HG03520 (cell line): ENCODE results near the gene PFKFB3.
A peak's percentile ranks its signal among the peaks of the same experiment; 100 is the strongest.
"Not testable (repeated sequence)": the region's sequence is repeated elsewhere in the genome, so short reads cannot be mapped to it uniquely, and the experiment has no call there.

ENCODE experiments used
- ATAC-seq: cut with Tn5 transposase; IDR thresholded peaks from one replicate; pipeline ENCODE4 v1.9.1; 2021; ENCODE audit warnings: mild to moderate bottlenecking, moderate library complexity; ENCODE audit not compliant: unreplicated experiment

Gene PFKFB3

DNA sequence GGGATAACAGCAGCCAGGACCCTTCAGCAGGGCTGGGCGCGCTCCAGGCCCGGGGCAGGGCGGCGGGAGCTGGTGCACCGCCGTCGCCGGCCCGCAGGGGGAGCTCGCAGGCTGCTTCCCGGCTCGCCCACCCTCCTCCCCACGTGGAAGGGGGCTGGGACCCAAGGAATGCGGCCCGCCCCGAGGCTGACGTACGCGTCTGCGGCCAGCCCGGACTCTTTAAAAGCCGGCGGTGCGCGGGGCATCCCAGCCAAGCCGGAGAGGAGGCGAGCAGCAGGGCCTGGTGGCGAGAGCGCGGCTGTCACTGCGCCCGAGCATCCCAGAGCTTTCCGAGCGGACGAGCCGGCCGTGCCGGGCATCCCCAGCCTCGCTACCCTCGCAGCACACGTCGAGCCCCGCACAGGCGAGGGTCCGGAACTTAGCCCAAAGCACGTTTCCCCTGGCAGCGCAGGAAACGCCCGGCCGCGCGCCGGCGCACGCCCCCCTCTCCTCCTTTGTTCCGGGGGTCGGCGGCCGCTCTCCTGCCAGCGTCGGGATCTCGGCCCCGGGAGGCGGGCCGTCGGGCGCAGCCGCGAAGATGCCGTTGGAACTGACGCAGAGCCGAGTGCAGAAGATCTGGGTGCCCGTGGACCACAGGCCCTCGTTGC, at the start of gene PFKFB3:
PFKFB3 (plus strand) TSS at position 249 of the 647 bp plus-strand sequence; CDS start at position 578, 329 bp downstream.
- peak; percentile 72 for ATAC-seq

DNA sequence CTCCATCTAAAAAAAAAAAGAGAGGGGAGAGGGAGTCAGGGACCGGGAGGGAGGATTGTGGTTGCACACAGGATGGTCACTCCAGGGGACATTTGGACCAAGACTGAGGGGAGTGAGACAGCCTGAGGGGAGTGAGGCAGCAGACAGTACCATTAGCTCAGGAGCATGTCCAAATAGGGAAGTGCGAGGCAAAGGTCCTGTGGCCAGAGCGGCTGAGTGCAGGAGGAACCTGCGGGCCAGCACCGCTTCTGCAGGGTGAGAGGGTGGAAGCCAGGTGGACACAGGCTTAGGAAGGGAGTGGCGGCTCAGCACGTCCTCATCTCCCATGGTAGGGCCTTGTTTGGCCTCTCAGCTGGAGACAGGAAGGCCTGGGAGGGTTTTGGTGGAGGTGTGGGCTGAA, 48.9 kb upstream of the PFKFB3 start:
- no peak for ATAC-seq

DNA sequence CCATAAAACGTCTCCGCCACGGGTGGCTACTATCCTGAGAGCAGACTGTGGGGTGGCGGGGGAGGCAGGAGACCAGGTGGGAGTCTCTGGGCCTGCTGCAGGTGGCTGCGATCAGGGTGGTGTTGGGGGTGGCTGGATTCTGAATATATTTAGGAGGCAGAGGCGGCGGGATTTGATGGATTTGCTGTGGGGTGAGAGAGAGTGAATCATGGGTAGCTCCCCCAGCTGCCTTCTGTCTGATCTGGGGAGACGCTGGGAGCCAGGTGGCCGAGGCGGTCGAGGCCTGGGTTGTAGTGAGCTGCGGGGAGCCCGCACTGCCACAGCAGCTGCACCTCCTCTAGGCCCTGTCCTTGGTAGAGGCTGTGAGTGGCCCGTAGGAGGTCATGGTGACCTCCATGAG, 48.2 kb upstream of the PFKFB3 start:
- ATAC-seq: no peak

DNA sequence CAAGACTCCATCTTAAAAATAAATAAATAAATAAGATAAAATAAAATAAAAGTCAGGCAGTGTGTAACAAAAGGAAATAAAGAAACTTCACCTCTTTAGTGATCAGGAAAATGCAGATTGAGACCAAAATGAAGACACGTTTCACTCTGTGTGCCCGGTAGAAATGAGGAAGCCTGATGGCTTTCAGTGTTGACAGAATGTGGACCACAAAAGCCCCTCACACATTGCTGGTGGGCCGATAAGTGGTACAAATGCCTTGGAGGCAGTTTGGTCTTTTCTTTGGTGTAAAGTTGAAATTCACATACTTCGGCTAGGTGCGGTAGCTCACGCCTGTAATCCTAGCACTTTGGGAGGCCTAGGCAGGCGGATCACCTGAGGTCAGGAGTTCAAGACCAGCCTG, 44.5 kb upstream of the PFKFB3 start:
- no peak for ATAC-seq

DNA sequence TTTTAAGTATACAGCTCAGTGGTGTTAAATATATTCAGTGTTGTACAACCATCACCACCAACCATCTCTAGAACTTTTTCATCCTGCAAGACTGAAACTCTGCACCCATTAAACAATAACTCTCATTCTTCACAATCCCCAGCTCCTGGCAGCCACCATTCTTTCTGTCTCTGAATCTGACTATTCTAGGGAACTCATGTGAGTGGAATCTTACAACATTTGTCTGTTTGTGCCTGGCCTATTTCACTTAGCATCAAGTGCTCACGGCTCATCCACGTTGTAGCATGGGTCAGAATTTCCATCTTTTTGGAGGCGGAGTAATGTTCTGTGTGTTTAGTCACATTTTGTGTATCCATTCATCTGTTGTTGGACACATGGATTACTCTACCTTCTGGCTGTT, 40.8 kb upstream of the PFKFB3 start:
- ATAC-seq: no peak

DNA sequence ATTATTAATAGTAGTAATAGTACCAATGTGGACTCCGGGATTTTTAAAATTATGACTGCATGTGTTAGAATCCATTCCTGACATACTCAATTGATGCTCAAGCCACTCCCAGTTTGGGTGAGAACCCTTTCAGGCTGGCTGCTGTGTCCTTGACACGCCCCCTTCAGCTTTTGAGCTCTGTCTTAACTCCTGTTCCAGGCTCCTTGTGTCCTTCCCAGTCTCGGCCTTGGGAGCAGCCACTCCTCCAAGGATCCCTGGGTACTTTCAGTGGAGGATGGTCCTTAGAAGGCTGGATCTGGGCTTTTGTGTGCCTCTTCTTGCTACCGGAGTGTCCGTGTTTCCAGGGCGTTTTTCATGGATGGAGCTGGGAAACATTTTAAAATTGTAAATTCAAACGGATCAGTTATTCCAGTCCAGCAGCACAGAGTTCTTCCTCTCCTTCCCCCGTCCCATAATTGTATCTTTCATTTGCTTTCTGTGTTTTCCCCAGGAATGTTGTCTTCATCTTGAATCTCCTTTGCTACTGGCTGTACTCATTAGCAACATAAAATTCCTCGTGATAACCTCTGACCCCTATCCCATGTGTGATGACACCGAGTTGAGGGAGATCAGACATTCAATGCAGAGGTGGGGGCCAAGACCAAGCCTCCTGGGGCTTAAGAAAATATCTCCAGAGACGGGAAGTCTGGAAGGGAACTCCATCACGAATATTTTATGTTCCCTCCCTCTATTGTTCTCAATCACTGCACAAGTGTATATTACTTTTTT, 40.0 kb upstream of the PFKFB3 start:
- ATAC-seq: no peak

DNA sequence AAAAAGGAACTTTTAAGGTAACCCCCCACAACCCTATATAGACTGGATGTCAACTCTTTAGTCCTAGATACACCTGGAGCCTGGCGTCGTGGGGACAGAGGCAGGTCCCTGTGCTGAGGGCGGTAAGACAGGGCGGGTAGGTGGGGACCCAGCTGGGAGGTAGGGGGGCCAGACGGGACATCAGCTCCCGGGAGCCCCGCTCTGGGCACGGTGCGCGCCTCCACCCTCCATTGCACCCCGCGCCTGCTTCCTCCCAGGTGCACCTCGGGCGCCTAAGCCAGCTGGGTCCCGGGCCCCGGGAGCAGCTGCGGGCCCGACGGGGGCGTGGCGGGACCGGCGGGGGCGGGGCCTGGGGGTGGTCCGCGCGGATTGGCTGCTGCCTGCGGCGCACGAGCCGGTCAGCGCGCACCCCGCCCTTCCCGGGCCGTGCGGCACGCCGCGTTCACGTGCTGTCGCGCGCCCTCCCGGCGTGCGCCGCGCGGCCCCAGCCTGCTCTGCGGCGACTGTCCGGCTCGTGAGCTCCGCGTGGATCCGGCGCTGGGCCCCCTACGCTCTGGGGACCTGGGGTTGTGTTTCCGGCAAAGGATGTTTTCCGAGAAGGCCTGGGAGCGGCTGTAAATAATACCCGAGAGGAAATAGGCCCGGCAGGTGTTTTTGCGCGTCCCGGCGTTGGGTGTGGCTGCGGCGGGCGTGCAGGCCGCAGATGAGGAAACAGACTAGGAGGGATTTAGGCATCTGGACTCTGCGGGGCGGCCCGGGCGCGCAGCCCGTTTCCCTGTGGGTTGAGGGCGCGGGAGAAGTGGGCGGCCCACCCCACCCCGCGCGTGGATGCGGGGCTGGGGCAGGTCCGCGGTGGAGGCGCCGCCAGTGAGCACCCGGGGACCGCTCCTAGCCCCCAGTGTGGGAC, 39.1 kb upstream of the PFKFB3 start:
- peak; percentile 95 for ATAC-seq

DNA sequence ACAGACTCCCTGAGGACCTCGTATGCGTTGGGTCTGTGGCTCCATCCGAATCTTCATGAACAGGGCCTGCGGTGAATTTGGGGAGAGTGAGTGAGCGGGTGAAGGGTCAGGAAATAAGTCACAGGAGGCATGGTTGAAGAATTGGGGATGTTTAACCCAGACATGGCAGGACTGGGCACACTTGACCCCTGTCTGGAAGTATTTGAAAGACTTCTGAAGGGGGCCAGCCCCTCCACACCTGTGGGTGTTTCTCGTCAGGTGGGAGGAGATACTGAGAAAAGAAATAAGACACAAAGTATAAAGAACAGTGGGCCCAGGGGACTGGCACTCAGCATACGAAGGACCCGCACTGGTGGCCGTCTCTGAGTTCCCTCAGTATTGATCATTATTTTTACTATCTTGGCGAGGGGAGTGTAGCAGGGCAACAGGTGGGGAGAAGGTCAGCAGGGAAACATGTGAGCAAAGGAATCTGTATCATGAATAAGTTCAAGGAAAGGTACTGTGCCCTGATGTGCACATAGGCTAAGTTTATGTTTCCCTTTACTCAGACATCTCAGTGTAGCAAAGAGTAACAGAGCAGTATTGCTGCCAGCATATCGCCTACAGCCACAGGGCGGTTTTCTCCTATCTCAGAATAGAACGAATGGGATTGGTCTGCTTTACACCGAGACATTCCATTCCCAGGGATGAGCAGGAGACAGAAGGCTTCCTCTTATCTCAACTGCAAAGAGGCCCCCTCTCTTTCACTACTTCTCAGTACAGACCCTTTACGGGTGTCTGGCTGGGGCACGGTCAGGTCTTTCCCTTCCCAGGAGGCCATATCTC, 38.2 kb upstream of the PFKFB3 start:
- ATAC-seq: no peak

DNA sequence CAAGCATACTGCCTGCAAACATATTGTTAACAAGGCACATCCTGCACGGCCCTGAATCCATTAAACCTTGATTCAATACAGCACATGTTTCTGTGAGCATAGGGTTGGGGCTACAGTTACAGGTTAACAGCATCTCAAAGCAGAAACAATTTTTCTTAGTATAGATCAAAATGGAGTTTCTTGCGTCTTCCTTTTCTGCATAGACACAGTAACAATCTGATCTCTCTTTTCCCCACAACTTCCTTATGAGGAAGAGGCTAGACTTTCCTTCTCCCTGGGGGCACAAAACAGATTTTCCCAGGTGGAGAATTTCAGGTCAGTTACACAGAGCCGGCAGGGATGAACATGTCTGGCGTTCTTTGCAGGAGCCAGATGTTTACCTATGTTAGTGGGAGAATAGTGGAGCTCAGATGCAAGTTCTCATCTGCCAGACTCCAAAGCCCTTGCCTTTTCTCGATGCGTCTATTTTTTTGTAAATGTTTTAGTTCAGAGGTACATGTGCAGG, 37.5 kb upstream of the PFKFB3 start:
- ATAC-seq: no peak

DNA sequence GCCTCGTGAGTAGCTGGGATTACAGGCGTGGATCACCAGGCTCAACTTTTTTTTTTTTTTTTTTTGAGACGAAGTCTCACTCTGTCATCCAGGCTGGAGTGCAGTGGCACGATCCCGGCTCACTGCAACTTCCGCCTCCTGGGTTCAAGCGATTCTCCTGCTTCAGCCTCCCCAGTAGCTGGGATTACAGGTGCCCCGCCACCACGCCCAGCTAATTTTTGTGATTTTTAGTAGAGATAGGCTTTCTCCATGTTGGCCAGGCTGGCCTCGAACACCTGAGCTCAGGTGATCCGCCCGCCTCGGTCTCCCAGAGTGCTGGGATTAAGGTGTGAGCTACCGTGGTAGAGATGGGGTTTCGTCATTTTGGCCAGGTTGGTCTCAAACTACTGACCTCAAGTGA, 36.8 kb upstream of the PFKFB3 start:
- not testable (repeated sequence) for ATAC-seq

DNA sequence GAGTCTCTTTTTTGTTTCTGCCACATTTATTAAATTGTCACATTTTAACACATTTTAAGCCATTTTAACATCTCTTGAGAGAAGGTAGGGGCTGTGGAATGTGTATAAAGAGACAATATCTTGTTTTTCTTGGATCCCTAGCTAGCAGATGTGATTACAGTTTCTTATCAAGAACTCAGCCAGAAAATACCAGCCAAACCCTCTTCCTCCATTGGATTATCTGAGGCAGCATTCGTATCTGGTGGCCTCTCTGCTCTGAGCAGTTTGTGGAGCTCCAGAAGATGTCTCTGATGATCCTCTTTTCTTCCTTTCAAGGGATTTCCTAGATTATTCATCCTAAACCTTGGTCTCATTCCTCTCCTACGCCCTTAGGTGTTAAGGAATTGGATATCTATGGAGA, 35.3 kb upstream of the PFKFB3 start:
- no peak for ATAC-seq

DNA sequence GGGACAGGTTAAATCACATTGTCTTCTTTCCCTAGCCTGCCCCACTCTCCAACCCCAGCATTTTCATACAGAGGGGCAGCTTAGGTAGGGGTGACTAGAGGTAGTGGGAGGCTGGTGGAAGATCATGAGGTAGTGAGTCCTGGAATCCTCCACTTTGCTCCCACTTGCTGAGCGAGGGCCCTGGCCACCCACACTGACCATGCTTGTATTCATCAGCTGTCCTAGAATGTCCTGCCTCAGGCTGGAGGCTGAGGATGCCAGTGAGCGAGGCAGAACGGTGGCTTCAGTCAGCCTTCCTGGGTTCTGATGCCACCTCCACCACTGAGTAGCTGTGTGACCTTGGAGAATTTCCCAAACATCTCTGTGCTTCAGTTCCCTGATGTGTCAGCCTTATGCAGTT, 34.6 kb upstream of the PFKFB3 start:
- no peak for ATAC-seq

DNA sequence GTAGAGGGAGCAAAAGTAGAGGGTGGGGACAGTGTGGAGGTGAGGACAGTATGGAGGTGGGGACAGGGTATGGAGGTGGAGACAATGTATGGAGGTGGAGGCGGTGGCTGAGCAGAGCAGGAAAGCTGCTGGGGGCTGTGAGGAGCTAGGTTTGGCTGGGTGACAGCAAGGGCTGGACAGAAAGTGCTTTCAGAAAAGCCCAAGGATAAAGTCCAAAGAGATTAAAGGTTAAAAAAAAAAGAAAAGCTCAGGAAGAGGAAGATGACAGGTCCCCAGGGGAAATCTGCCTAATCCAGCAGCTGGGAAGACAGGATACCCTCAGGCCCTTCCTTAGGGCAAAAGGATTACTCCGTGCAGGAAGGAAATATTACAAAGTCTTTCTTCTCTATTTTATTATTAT, 32.1 kb upstream of the PFKFB3 start:
- no peak for ATAC-seq

DNA sequence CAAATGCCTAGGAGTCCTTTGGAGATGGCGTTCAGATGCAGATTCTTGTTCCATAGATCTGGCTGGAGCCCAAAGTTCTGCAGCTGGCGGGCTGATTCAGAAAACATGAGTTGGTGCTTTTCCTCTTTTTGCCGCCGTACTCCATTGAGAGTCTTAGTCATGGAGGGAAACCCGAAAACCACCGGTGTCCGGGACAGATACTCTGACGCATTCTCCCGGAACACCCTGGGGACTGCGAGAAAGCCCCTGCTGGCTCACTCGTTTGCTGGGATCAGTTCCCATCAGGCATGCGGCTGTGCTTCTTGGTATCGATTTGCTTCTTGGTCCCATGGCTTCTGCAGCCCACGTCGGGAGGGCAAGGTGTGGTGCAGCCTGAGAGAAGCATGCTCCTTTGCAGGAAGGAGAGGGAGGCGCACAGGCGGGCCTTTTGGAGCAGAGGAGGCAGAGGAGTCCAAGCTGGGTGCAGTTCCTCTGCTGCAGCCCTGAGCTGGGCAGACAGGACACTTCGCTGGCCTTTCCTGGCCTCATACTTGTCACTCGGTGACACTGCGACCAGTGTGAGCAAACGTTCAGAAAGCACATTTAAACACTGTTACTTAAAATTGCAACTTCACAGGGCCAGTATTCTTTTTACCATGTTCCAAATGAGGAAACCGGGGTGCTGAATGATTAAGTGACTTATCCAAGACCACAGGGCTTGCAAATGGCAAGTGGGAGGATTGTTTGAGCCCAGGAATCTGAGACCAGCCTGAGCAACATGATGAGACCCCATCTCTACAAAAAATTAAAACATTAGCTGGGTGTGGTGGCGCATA, 30.6 kb upstream of the PFKFB3 start:
- no peak for ATAC-seq

DNA sequence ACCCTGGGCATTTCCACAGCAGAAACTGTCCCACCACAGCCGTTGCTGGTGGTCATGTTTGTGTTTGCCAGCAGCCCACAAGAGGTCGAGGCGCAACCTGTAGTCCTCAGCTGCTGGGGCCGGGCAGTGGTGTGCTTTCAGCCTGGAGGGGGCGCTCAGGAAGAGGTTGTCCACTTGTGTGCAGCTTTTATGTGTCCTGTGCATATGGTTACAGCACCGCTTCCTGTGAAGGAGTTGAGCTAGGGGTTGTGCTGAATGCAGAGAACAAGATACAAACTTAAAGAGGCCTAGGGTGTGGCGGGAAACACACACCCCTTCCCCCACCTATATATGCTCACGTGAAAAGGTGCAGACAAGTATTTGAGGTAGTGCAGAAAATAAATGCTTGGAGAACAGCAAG, 29.5 kb upstream of the PFKFB3 start:
- ATAC-seq: no peak

DNA sequence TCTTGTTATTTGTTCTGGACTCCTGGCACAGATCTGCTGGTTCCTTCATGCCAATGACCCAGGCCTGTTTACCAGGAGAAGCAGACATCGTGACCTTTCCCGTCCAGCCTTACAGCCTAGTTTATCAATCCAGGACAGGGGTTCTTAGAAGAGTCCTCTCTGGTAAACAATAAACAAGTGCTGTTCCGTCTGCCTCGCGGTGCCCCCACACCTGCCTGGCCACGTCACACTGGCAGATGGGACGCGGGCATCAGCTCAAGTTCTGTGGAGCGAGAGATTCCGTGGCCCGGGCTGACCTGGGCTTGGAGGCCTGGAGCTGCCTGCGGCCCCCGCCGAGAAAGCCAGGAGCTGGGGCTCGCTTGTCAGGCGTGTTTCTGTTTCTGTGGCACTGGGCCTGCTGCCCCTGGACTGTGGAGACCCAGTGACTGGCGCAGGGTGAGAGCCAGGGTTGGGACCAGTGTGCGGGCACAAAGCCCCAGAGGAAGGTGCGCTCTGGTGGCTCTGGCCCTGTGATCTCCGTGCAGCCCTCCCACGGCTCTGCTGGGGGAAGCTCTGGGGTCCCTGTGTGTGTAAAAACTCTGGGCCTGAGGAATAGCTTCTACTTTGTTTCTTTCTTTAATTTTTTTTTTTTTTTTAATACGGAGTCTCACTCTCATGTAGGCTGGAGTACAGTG, 28.4 kb upstream of the PFKFB3 start:
- no peak for ATAC-seq

DNA sequence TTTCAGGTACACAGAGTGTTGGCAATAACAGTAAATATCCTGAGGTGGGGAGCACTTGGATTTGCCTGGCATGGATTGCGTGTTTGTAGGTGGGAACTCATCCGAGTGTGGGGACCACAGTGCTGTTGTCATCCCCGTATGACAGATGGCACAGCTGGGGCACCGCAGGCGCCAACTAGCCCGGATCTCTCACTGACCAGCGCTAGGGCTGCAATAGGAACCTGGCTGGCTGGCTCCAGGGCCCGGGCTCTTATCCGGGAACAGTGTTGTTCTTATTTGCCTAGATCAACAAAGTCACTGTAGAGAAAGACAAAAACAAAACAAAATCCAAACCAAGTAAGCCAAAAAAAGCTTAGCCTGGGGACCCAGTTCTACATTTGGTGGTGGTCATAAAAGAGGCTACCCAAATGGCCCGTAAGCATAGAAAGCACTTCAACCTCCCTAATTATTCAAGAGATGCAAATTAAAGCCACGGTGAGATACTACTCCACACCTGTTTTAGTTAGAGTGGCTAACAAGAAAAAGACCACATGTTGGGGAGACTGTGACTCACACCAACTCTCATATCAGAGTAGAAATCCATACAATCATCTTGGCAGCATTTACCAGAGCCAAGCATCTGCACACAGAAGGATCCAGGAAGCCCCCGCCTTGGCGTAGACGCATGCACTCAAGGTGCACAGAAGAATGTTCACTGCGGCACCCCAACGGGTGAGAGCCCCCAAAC, 27.2 kb upstream of the PFKFB3 start:
- ATAC-seq: no peak

DNA sequence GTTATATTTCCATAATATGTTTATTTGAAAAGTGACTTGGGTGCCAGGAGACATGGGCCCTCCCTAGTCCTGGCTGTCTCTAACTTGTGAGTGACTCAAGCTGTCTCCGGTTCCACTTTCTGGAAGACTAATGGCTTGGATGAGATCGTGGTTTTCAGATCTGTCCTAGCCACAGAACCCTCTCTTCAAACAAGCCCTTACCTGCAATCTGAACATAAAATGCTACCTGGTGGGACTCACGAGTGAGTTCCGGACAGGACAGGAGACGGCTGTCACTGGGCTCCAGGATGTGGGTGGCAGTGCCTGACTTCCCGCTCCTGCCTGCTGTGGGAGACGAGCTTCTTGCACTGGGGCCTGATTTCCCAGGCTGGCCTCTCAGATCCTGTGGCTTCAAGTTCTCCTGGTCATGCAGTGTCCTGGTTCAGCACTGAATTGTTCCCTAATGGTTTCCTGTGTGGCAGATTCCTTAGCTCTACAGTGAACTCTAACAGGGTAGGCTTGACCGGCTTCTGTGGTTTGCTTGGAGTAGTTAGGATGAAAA, 26.0 kb upstream of the PFKFB3 start:
- no peak for ATAC-seq
